Measurements from ENCODE around the gene ADAMTS6. TPM values are rescaled to one million over a fixed set of nuclear protein-coding genes. Genes with fewer than 3 reads are reported as not detected.

The ADAMTS6 gene
- total and polyA plus RNA-seq, 2 experiments from 2014 or later = 3.4 to 21.0 TPM

DNA sequence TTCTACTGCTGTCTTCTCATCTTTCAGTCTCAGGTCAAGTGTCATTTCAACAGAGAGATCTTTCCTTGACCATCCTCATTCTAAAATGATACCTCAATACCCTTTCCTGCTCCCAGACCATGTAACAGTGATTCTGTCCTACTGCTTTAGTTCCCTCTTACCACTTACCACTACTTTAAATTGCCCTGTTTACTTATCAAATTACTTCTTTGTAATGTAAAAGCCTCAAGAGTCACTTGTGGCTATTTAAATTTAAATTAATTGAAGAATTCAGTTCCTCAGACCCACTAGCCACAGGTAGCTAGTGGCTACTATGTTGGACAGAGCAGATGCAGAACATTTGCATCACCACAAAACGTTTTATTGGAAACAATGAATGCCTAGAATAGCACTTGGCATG is 217.3 kb downstream of the ADAMTS6 start:
- H3K9me2 ChIP-seq (replicated peaks; ENCODE audit: insufficient read depth) = no peaks in the 10 kb centered on the region
- H3K4me3 ChIP-seq = no peak overlapping the region
- TF ChIP-seq CTCF (IDR thresholded peaks at IDR 0.05; ENCODE audit: poor library complexity) (no peak), EZH2phosphoT487 (IDR thresholded peaks at IDR 0.05; ENCODE audit: low read depth, severe bottlenecking, unreplicated experiment) (no peak), EZH2 (IDR thresholded peaks at IDR 0.05; ENCODE audit: borderline replicate concordance) (no peak)
- H3K4me2 ChIP-seq = no peak overlapping the region
- H3K27ac ChIP-seq = no peak overlapping the region
- H3K4me1 ChIP-seq (ENCODE audit: insufficient read depth) = peaks cover 17% of the 10 kb centered on the region
- 44% methylated on average over 1 of the region's 1 CpG for WGBS (ENCODE audit: low lambda C conversion rate, missing lambda C conversion rate)
- DNase-seq (ENCODE audit: low spot score) = no peak
- no peaks in the 10 kb centered on the region for H3K9me3 ChIP-seq (ENCODE audit: low read depth)
- no peaks in the 10 kb centered on the region for H4K20me1 ChIP-seq (ENCODE audit: insufficient read depth, poor library complexity, severe bottlenecking)
- no peak overlapping the region for H2AFZ ChIP-seq
- no peaks in the 10 kb centered on the region for H3K79me2 ChIP-seq
- H3K27me3 ChIP-seq = no peaks in the 10 kb centered on the region
- H3K36me3 ChIP-seq (replicated peaks; ENCODE audit: insufficient read depth, low read depth) = no peaks in the 10 kb centered on the region

DNA sequence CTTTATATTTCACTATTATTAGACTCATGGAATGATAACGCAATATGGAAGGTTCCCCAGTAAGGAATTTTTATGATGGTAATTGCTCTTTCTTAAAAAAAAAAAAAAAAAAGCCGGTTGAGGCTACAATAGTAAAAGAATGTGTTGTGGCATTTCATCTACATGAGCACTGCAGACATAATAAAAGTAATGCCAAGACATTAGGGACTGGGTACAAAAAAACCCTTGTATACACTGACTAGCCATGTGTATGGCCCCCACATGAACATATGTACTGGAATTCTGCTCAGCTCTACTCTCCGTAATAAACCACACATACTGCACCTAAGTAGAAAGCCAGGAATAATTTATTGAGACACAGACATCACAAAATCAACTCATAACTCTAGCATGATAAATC is 218.4 kb downstream of the ADAMTS6 start:
- TF ChIP-seq CTCF (IDR thresholded peaks at IDR 0.05; ENCODE audit: poor library complexity) (no peak), EZH2phosphoT487 (IDR thresholded peaks at IDR 0.05; ENCODE audit: low read depth, severe bottlenecking, unreplicated experiment) (no peak), EZH2 (IDR thresholded peaks at IDR 0.05; ENCODE audit: borderline replicate concordance) (no peak)
- Histone ChIP-seq H3K9me2 (replicated peaks; ENCODE audit: insufficient read depth) (no peaks in the 10 kb centered on the region), H3K27me3 (no peaks in the 10 kb centered on the region), H3K4me3 (no peak overlapping the region), H3K79me2 (no peaks in the 10 kb centered on the region), H3K27ac (no peak overlapping the region), H3K4me1 (ENCODE audit: insufficient read depth) (peaks cover 17% of the 10 kb centered on the region), H3K36me3 (replicated peaks; ENCODE audit: insufficient read depth, low read depth) (no peaks in the 10 kb centered on the region), H3K9me3 (ENCODE audit: low read depth) (no peaks in the 10 kb centered on the region), H4K20me1 (ENCODE audit: insufficient read depth, poor library complexity, severe bottlenecking) (no peaks in the 10 kb centered on the region), H2AFZ (no peak overlapping the region), H3K4me2 (peak overlapping the region; percentile 71)
- 57% methylated on average over 3 of the region's 3 CpGs for WGBS (ENCODE audit: low lambda C conversion rate, missing lambda C conversion rate)
- DNase-seq (ENCODE audit: low spot score) = no peak

- Histone ChIP-seq H3K4me1 (ENCODE audit: insufficient read depth) (peaks cover 17% of the 10 kb centered on the region), H3K27me3 (no peaks in the 10 kb centered on the region), H3K36me3 (replicated peaks; ENCODE audit: insufficient read depth, low read depth) (no peaks in the 10 kb centered on the region), H2AFZ (no peak overlapping the region), H4K20me1 (ENCODE audit: insufficient read depth, poor library complexity, severe bottlenecking) (no peaks in the 10 kb centered on the region), H3K27ac (peak overlapping the region; percentile 32), H3K79me2 (no peaks in the 10 kb centered on the region), H3K4me2 (peak overlapping the region; percentile 71), H3K4me3 (no peak overlapping the region), H3K9me2 (replicated peaks; ENCODE audit: insufficient read depth) (no peaks in the 10 kb centered on the region), H3K9me3 (ENCODE audit: low read depth) (no peaks in the 10 kb centered on the region)
- TF ChIP-seq CTCF (IDR thresholded peaks at IDR 0.05; ENCODE audit: poor library complexity) (no peak), EZH2 (IDR thresholded peaks at IDR 0.05; ENCODE audit: borderline replicate concordance) (no peak), EZH2phosphoT487 (IDR thresholded peaks at IDR 0.05; ENCODE audit: low read depth, severe bottlenecking, unreplicated experiment) (no peak)
- 32% methylated on average over 6 of the region's 6 CpGs for WGBS (ENCODE audit: low lambda C conversion rate, missing lambda C conversion rate)
- DNase-seq (ENCODE audit: low spot score) = peak; percentile 46
These were observed 219.1 kb downstream of the ADAMTS6 start for GRCh38 chr5:65262649-65263059.

GRCh38 chr5:65262096-65262495 is 219.6 kb downstream of the ADAMTS6 start:
- Histone ChIP-seq H3K27me3 (no peaks in the 10 kb centered on the region), H3K27ac (peak overlapping the region; percentile 32), H3K36me3 (replicated peaks; ENCODE audit: insufficient read depth, low read depth) (no peaks in the 10 kb centered on the region), H3K4me2 (peak overlapping the region; percentile 71), H3K9me3 (ENCODE audit: low read depth) (no peaks in the 10 kb centered on the region), H3K4me1 (ENCODE audit: insufficient read depth) (peaks cover 17% of the 10 kb centered on the region), H3K4me3 (no peak overlapping the region), H3K79me2 (no peaks in the 10 kb centered on the region), H3K9me2 (replicated peaks; ENCODE audit: insufficient read depth) (no peaks in the 10 kb centered on the region), H2AFZ (no peak overlapping the region), H4K20me1 (ENCODE audit: insufficient read depth, poor library complexity, severe bottlenecking) (no peaks in the 10 kb centered on the region)
- no peak for TF ChIP-seq EZH2phosphoT487 (IDR thresholded peaks at IDR 0.05; ENCODE audit: low read depth, severe bottlenecking, unreplicated experiment)
- no peak for TF ChIP-seq EZH2 (IDR thresholded peaks at IDR 0.05; ENCODE audit: borderline replicate concordance)
- no peak for TF ChIP-seq CTCF (IDR thresholded peaks at IDR 0.05; ENCODE audit: poor library complexity)
- no peak for DNase-seq (ENCODE audit: low spot score)
- WGBS (ENCODE audit: low lambda C conversion rate, missing lambda C conversion rate) = 84% methylated on average over 3 of the region's 3 CpGs

All from hepatocyte (in vitro differentiated cells).